ENCODE measurements around the gene MYL9.
"Not testable (repeated sequence)": the region's sequence is repeated elsewhere in the genome, so short reads cannot be mapped to it uniquely, and the experiment has no call there.

The MYL9 gene

GRCh38 chr20:36549942-36550789 is 8.8 kb downstream of the MYL9 start:
- DNase-seq = no peak

GRCh38 chr20:36550790-36551299 is 9.5 kb downstream of the MYL9 start:
- peak; percentile 28 for DNase-seq

- no peak for DNase-seq
Measured at GRCh38 chr20:36555248-36555647, 13.9 kb downstream of the MYL9 start.

- DNase-seq = no peak
Measured at GRCh38 chr20:36562724-36563123, 21.4 kb downstream of the MYL9 start.

- no peak for DNase-seq
Measured at GRCh38 chr20:36563374-36563773, 22.1 kb downstream of the MYL9 start.

- not testable (repeated sequence) for DNase-seq
Measured at GRCh38 chr20:36564078-36564725, 22.9 kb downstream of the MYL9 start.

GRCh38 chr20:36564726-36565121 is 23.4 kb downstream of the MYL9 start:
- DNase-seq = not testable (repeated sequence)

- no peak for DNase-seq
Measured at GRCh38 chr20:36565520-36565919, 24.2 kb downstream of the MYL9 start.

GRCh38 chr20:36569847-36570429 is 28.6 kb downstream of the MYL9 start:
- peak; percentile 48 for DNase-seq

GRCh38 chr20:36571564-36572504 is 30.5 kb downstream of the MYL9 start:
- DNase-seq = no peak

- DNase-seq = peak; percentile 24
Measured at GRCh38 chr20:36572701-36573102, 31.4 kb downstream of the MYL9 start.

- DNase-seq = peak; percentile 94
Measured at GRCh38 chr20:36573103-36573797, 31.9 kb downstream of the MYL9 start, which contains the start of gene TGIF2. Gene TGIF2, plus strand, starts transcription at chr20:36573597. Its CDS starts 5,178 bp downstream, at chr20:36578775.

- peak; percentile 11 for DNase-seq
Measured at GRCh38 chr20:36573798-36574365, 32.6 kb downstream of the MYL9 start.

GRCh38 chr20:36574366-36575135 is 33.2 kb downstream of the MYL9 start:
- peak; percentile 41 for DNase-seq

GRCh38 chr20:36576081-36576445 is 34.7 kb downstream of the MYL9 start:
- DNase-seq = no peak

- no peak for DNase-seq
Measured at GRCh38 chr20:36578356-36579041, 37.2 kb downstream of the MYL9 start.

GRCh38 chr20:36579996-36580545 is 38.8 kb downstream of the MYL9 start:
- DNase-seq = no peak

- DNase-seq = no peak
Measured at GRCh38 chr20:36582322-36582721, 41.0 kb downstream of the MYL9 start.

- DNase-seq = no peak
Measured at GRCh38 chr20:36582821-36583220, 41.5 kb downstream of the MYL9 start.

All from fibroblast of skin of abdomen (primary cell).